Stimulated activated CD4-positive, alpha-beta T cell treated with anti-CD3 and anti-CD28 coated beads, Interleukin-12 subunit alpha, Interleukin-12 subunit beta, amount 100 ng/mL, for 24 hours (primary cell): Measurements from ENCODE around the gene MAGI2.

Experiments
- DNase-seq, 2 experiments: peaks; one replicate each; pipeline ENCODE4 v3.0.0-alpha.2; 2020; ENCODE audit warnings: low read depth in 2 of 2

The MAGI2 gene

GRCh38 chr7:78939669-78940068 lies 513.8 kb downstream of the MAGI2 start:
- DNase-seq: no peak

- no peak for DNase-seq
Measured at GRCh38 chr7:78924581-78924980, 528.9 kb downstream of the MAGI2 start.

GRCh38 chr7:78912781-78913180 lies 540.7 kb downstream of the MAGI2 start:
- no peak for DNase-seq

- DNase-seq: no peak
Measured at GRCh38 chr7:78906735-78907134, 546.7 kb downstream of the MAGI2 start.

- no peak for DNase-seq
Measured at GRCh38 chr7:78905436-78905835, 548.0 kb downstream of the MAGI2 start.

- DNase-seq: no peak
Measured at GRCh38 chr7:78904983-78905382, 548.5 kb downstream of the MAGI2 start.

GRCh38 chr7:78901566-78901965 lies 551.9 kb downstream of the MAGI2 start:
- DNase-seq: no peak

GRCh38 chr7:78900806-78901205 lies 552.7 kb downstream of the MAGI2 start:
- DNase-seq: no peak

GRCh38 chr7:78895393-78895792 lies 558.1 kb downstream of the MAGI2 start:
- DNase-seq: no peak

- no peak for DNase-seq
Measured at GRCh38 chr7:78879206-78879605, 574.3 kb downstream of the MAGI2 start.

GRCh38 chr7:78873117-78873516 lies 580.4 kb downstream of the MAGI2 start:
- DNase-seq: no peak

GRCh38 chr7:78864339-78864738 lies 589.1 kb downstream of the MAGI2 start:
- DNase-seq: no peak

GRCh38 chr7:78863281-78863680 lies 590.2 kb downstream of the MAGI2 start:
- no peak for DNase-seq

GRCh38 chr7:78862411-78862900 lies 591.0 kb downstream of the MAGI2 start:
- no peak for DNase-seq

- no peak for DNase-seq
Measured at GRCh38 chr7:78852951-78853350, 600.5 kb downstream of the MAGI2 start.

- no peak for DNase-seq
Measured at GRCh38 chr7:78850093-78850740, 603.2 kb downstream of the MAGI2 start.

- DNase-seq: no peak
Measured at GRCh38 chr7:78845155-78845554, 608.3 kb downstream of the MAGI2 start.

GRCh38 chr7:78842068-78842467 lies 611.4 kb downstream of the MAGI2 start:
- DNase-seq: no peak

GRCh38 chr7:78835897-78836296 lies 617.6 kb downstream of the MAGI2 start:
- DNase-seq: no peak

- no peak for DNase-seq
Measured at GRCh38 chr7:78828317-78828716, 625.1 kb downstream of the MAGI2 start.

- DNase-seq: no peak
Measured at GRCh38 chr7:78803501-78804127, 649.9 kb downstream of the MAGI2 start.

- DNase-seq: no peak
Measured at GRCh38 chr7:78794101-78794500, 659.4 kb downstream of the MAGI2 start.

- DNase-seq: no peak
Measured at GRCh38 chr7:78792624-78793023, 660.8 kb downstream of the MAGI2 start.

GRCh38 chr7:78792006-78792405 lies 661.5 kb downstream of the MAGI2 start:
- no peak for DNase-seq
